HEK293 (cell line): ENCODE data around the gene PRXL2C.

Experiments used
- CTCF ChIA-PET: fragments of 350-600 bp; formaldehyde crosslinking; extraction: SDS; loops from one replicate; lab custom pipeline; 2021; ENCODE audit warnings: antibody characterized with exemption; lab: Yijun Ruan, JAX
- POLR2A ChIA-PET: fragments of 300-600 bp; formaldehyde crosslinking; extraction: SDS; loops from one replicate; lab custom pipeline; 2020; ENCODE audit warnings: antibody characterized with exemption, inconsistent platforms; lab: Yijun Ruan, JAX
- H3K27ac ChIP-seq: fragments of 200-500 bp; sonication (Bioruptor generic); 2 replicates; pipeline ENCODE4 v1.5.1; 2014; ENCODE audit warnings: low read depth, low read length, control low read depth, inconsistent platforms; ENCODE audit errors: extremely low read depth
- H3K36me3 ChIP-seq, 2 experiments: fragments of 200-500 bp in 1 of 2; sonication (Bioruptor generic) in 1 of 2; 1 replicate in 1 of 2; 2 replicates in 1 of 2; pipeline ENCODE4 v1.5.1; 2014 to 2017; ENCODE audit warnings: inconsistent platforms in 2 of 2, low read length in 2 of 2; ENCODE audit not compliant: control insufficient read depth in 2 of 2, insufficient read depth in 1 of 2
- H3K4me1 ChIP-seq: fragments of 200-500 bp; sonication (Bioruptor generic); 2 replicates; pipeline ENCODE4 v1.5.1; 2014; ENCODE audit warnings: mild to moderate bottlenecking, low read length, inconsistent platforms; ENCODE audit not compliant: control insufficient read depth, insufficient read depth
- H3K4me3 ChIP-seq: 2 replicates; pipeline ENCODE4 v1.5.1; 2011; ENCODE audit warnings: low read depth, mild to moderate bottlenecking, control low read depth, low read length, moderate library complexity
- H3K9me3 ChIP-seq: fragments of 200-500 bp; sonication (Bioruptor generic); 2 replicates; pipeline ENCODE4 v1.5.1; 2014; ENCODE audit warnings: low read depth, low read length, inconsistent platforms; ENCODE audit not compliant: control insufficient read depth, insufficient read depth
- CTCF ChIP-seq: fragments of 450-650 bp; formaldehyde crosslinking; IDR thresholded peaks from 2 replicates; pipeline ENCODE4 v1.5.1; 2016; ENCODE audit warnings: missing biosample characterization, missing genetic modification characterization
- GFI1B ChIP-seq: fragments of 450-650 bp; formaldehyde crosslinking; IDR thresholded peaks from 2 replicates; pipeline ENCODE4 v1.5.1; 2016; ENCODE audit warnings: missing biosample characterization, missing genetic modification characterization
- INSM2 ChIP-seq: fragments of 450-650 bp; formaldehyde crosslinking; IDR thresholded peaks from 2 replicates; pipeline ENCODE4 v1.5.1; 2016; ENCODE audit warnings: missing biosample characterization, missing genetic modification characterization
- KLF10 ChIP-seq: fragments of 450-650 bp; IDR thresholded peaks from 2 replicates; pipeline ENCODE4 v1.5.1; 2018; ENCODE audit warnings: missing biosample characterization, mild to moderate bottlenecking, missing genetic modification characterization
- PRDM4 ChIP-seq: fragments of 450-650 bp; formaldehyde crosslinking; IDR thresholded peaks from 2 replicates; pipeline ENCODE4 v1.5.1; 2017; ENCODE audit warnings: missing biosample characterization, missing genetic modification characterization
- ZBTB49 ChIP-seq: fragments of 450-650 bp; formaldehyde crosslinking; IDR thresholded peaks from 2 replicates; pipeline ENCODE4 v1.5.1; 2016; ENCODE audit warnings: missing biosample characterization, missing genetic modification characterization, low read depth
- ZBTB7A ChIP-seq: fragments of 450-650 bp; formaldehyde crosslinking; IDR thresholded peaks from 2 replicates; pipeline ENCODE4 v1.5.1; 2016; ENCODE audit warnings: low read depth, missing biosample characterization, missing genetic modification characterization
- ZNF24 ChIP-seq: fragments of 450-650 bp; formaldehyde crosslinking; IDR thresholded peaks from 2 replicates; pipeline ENCODE4 v1.5.1; 2016; ENCODE audit warnings: missing biosample characterization, missing genetic modification characterization
- ZNF292 ChIP-seq: fragments of 450-650 bp; formaldehyde crosslinking; IDR thresholded peaks from 2 replicates; pipeline ENCODE4 v1.5.1; 2016; ENCODE audit warnings: low read depth, missing biosample characterization, missing genetic modification characterization, borderline replicate concordance
- ZNF335 ChIP-seq: fragments of 450-650 bp; formaldehyde crosslinking; conservative IDR thresholded peaks from 2 replicates; pipeline ENCODE4 v1.5.1; 2016; ENCODE audit warnings: missing biosample characterization, missing genetic modification characterization
- ZNF362 ChIP-seq: fragments of 450-650 bp; formaldehyde crosslinking; IDR thresholded peaks from 2 replicates; pipeline ENCODE4 v1.5.1; 2016; ENCODE audit warnings: missing biosample characterization, missing genetic modification characterization
- ZNF416 ChIP-seq: fragments of 450-650 bp; formaldehyde crosslinking; IDR thresholded peaks from 2 replicates; pipeline ENCODE4 v1.5.1; 2016; ENCODE audit warnings: missing biosample characterization, missing genetic modification characterization
- ZNF473 ChIP-seq: fragments of 450-650 bp; formaldehyde crosslinking; IDR thresholded peaks from 2 replicates; pipeline ENCODE4 v1.5.1; 2017; ENCODE audit warnings: missing biosample characterization, missing genetic modification characterization
- ZNF600 ChIP-seq: fragments of 450-650 bp; formaldehyde crosslinking; IDR thresholded peaks from 2 replicates; pipeline ENCODE4 v1.5.1; 2016; ENCODE audit warnings: missing biosample characterization, missing genetic modification characterization
- ZNF658 ChIP-seq: fragments of 450-650 bp; formaldehyde crosslinking; IDR thresholded peaks from 2 replicates; pipeline ENCODE4; 2016; ENCODE audit warnings: missing biosample characterization, missing genetic modification characterization
- ZNF677 ChIP-seq: fragments of 450-650 bp; IDR thresholded peaks from 2 replicates; pipeline ENCODE4 v1.5.0; 2018; ENCODE audit warnings: missing biosample characterization, mild to moderate bottlenecking, missing genetic modification characterization, moderate library complexity

Gene PRXL2C

GRCh38 chr9:96620832-96621269, 34.3 kb downstream of the PRXL2C start:
- no peak for TF ChIP-seq ZNF658 (tag by site-specific recombination)
- no peak for TF ChIP-seq CTCF (tag by site-specific recombination)
- no peak for TF ChIP-seq ZBTB7A
- TF ChIP-seq ZNF416 (tag by site-specific recombination) = no peak
- no peak for TF ChIP-seq ZBTB49
- TF ChIP-seq ZNF473 (tag by site-specific recombination) = no peak
- TF ChIP-seq PRDM4 (tag by site-specific recombination) = no peak
- TF ChIP-seq ZNF600 (tag by site-specific recombination) = no peak
- TF ChIP-seq INSM2 (tag by site-specific recombination) = no peak
- no peak for TF ChIP-seq ZNF24
- TF ChIP-seq ZNF677 (tag by site-specific recombination) = no peak
- TF ChIP-seq ZNF292 (tag by site-specific recombination) = no peak
- no peak for TF ChIP-seq GFI1B (tag by site-specific recombination)
- H3K9me3 ChIP-seq = no peaks in the 10 kb centered on the region
- no peak overlapping the region for H3K4me3 ChIP-seq
- no peaks in the 10 kb centered on the region for H3K36me3 ChIP-seq
- no peak overlapping the region for H3K27ac ChIP-seq
- CTCF ChIA-PET = interaction anchor here (0.6 to 1.1 kb wide), 2 partner anchors 47 to 54 kb away, joined by 3 to 4 read pairs; no protein-coding TSS in a partner anchor
- H3K4me1 ChIP-seq = peaks cover 6% of the 10 kb centered on the region
- POLR2A ChIA-PET = no interaction called here

GRCh38 chr9:96620181-96620514, 35.0 kb downstream of the PRXL2C start:
- TF ChIP-seq ZNF677 (tag by site-specific recombination) = no peak
- TF ChIP-seq KLF10 (tag by site-specific recombination) = no peak
- peak; percentile 62 for TF ChIP-seq ZNF335 (tag by site-specific recombination)
- TF ChIP-seq ZNF362 (tag by site-specific recombination) = no peak
- Histone ChIP-seq H3K36me3 (no peaks in the 10 kb centered on the region), H3K4me1 (peaks cover 6% of the 10 kb centered on the region), H3K27ac (no peak overlapping the region), H3K4me3 (no peak overlapping the region; the same call in 1 of the 2 replicates), H3K9me3 (no peaks in the 10 kb centered on the region)
- CTCF ChIA-PET = interaction anchor here (0.7 to 2.5 kb wide), 2 partner anchors 16 to 305 kb away, joined by 3 to 5 read pairs; no protein-coding TSS in a partner anchor
- POLR2A ChIA-PET = no interaction called here
